B cell (primary cell): ENCODE data around the gene MKRN2. TPM values are rescaled to one million over a fixed set of nuclear protein-coding genes. Genes with fewer than 3 reads are reported as not detected.

Source experiments
- ATAC-seq: fragments of 200-7000 bp; cut with Tn5 transposase; one replicate; pipeline ENCODE4 v1.10.0; 2021; ENCODE audit warnings: low read depth, mild to moderate bottlenecking, moderate number of reproducible peaks, moderate library complexity
- CTCF ChIA-PET: fragments of 350-600 bp; sonication (Branson Sonifier 250); formaldehyde crosslinking; loops from one replicate; lab custom pipeline; 2021; ENCODE audit warnings: antibody characterized with exemption, inconsistent platforms; lab: Charles Lee
- POLR2A ChIA-PET: fragments of 350-600 bp; sonication (Branson Sonifier 250); formaldehyde crosslinking; loops from one replicate; lab custom pipeline; 2021; ENCODE audit warnings: antibody characterized with exemption; lab: Charles Lee
- DNase-seq: peaks from one replicate; pipeline ENCODE4 v3.0.0; 2013
- H2AFZ ChIP-seq: 2 replicates; pipeline ENCODE4 v1.6.1; 2012; ENCODE audit warnings: mild to moderate bottlenecking, low read depth, low read length; ENCODE audit not compliant: insufficient read depth, poor library complexity, severe bottlenecking
- H3K27ac ChIP-seq, 2 donors: 1 replicate in 1 of 2; 2 replicates in 1 of 2; pipeline ENCODE4 v1.5.1; 2012 to 2013; ENCODE audit warnings: low read length in 2 of 2, mild to moderate bottlenecking in 2 of 2, moderate library complexity in 1 of 2
- H3K27me3 ChIP-seq, 4 experiments: fragments of 200-600 bp in 1 of 4; sonication (generic) in 1 of 4; replicated peaks in 1 of 4; 1 replicate in 2 of 4; 2 replicates in 2 of 4; pipeline versions ENCODE4 v1.6.1 to v1.7.0; 2013 to 2016; ENCODE audit warnings: low read length in 3 of 4, mild to moderate bottlenecking in 2 of 4, mixed read lengths in 1 of 4, moderate library complexity in 1 of 4; ENCODE audit not compliant: insufficient read depth in 4 of 4, control insufficient read depth in 3 of 4; ENCODE audit errors: control extremely low read depth in 1 of 4
- H3K36me3 ChIP-seq, 2 experiments: replicated peaks in 1 of 2; 1 replicate in 1 of 2; 2 replicates in 1 of 2; pipeline versions ENCODE4 v1.6.1 to v1.7.1; 2013; ENCODE audit warnings: low read length in 1 of 2; ENCODE audit not compliant: insufficient read depth in 2 of 2, control insufficient read depth in 1 of 2; ENCODE audit errors: control extremely low read depth in 1 of 2, extremely low read depth in 1 of 2
- H3K4me1 ChIP-seq, 2 donors: fragments of 200-600 bp in 1 of 2; sonication (generic) in 1 of 2; 1 replicate in 1 of 2; 2 replicates in 1 of 2; pipeline versions ENCODE4 v1.5.1 to v1.6.1; 2013 to 2017; ENCODE audit warnings: low read length in 2 of 2; ENCODE audit not compliant: control insufficient read depth in 2 of 2, insufficient read depth in 2 of 2
- H3K4me2 ChIP-seq: replicated peaks from 2 replicates; pipeline ENCODE3; 2012; ENCODE audit warnings: mild to moderate bottlenecking, low read depth, low read length; ENCODE audit not compliant: poor library complexity, severe bottlenecking
- H3K4me3 ChIP-seq, 5 experiments: fragments of 200-600 bp in 1 of 5; sonication (generic) in 1 of 5; 1 replicate in 3 of 5; 2 replicates in 2 of 5; pipeline versions ENCODE4 v1.5.1 to v1.7.0; 2011 to 2016; ENCODE audit warnings: low read length in 4 of 5, mild to moderate bottlenecking in 4 of 5, low read depth in 2 of 5, control low read depth in 1 of 5, moderate library complexity in 1 of 5; ENCODE audit not compliant: insufficient read depth in 1 of 5; ENCODE audit errors: control extremely low read depth in 1 of 5, extremely low read depth in 1 of 5
- H3K79me2 ChIP-seq: fragments of 200-600 bp; sonication (generic); one replicate; pipeline ENCODE4 v1.6.0; 2016; ENCODE audit warnings: low read length; ENCODE audit not compliant: control insufficient read depth, insufficient read depth
- H3K9ac ChIP-seq: fragments of 200-600 bp; sonication (generic); 2 replicates; pipeline ENCODE4 v1.6.1; 2017; ENCODE audit warnings: mild to moderate bottlenecking, low read length, moderate library complexity
- H3K9me3 ChIP-seq, 3 donors: one replicate each; pipeline versions ENCODE4 v1.6.1 to v1.7.1; 2013; ENCODE audit warnings: low read length in 2 of 3; ENCODE audit not compliant: control insufficient read depth in 2 of 3, insufficient read depth in 1 of 3; ENCODE audit errors: control extremely low read depth in 1 of 3
- H4K20me1 ChIP-seq: 2 replicates; pipeline ENCODE4 v1.6.0; 2012; ENCODE audit warnings: mild to moderate bottlenecking, low read length; ENCODE audit not compliant: insufficient read depth, control insufficient read depth, poor library complexity, severe bottlenecking
- H3K27ac Mint-ChIP-seq: one replicate; pipeline ENCODE4 v1.8.0; 2021; ENCODE audit warnings: mixed read lengths
- H3K27me3 Mint-ChIP-seq: one replicate; pipeline ENCODE4 v1.8.0; 2021; ENCODE audit warnings: mixed read lengths
- H3K4me1 Mint-ChIP-seq: one replicate; pipeline ENCODE4 v1.8.0; 2021; ENCODE audit warnings: mixed read lengths
- H3K4me3 Mint-ChIP-seq: one replicate; pipeline ENCODE4 v1.8.0; 2021; ENCODE audit warnings: mixed read lengths
- H3K9me3 Mint-ChIP-seq: one replicate; pipeline ENCODE4 v1.8.0; 2022; ENCODE audit warnings: mixed read lengths; ENCODE audit not compliant: insufficient read depth
- EZH2 ChIP-seq: IDR thresholded peaks from 2 replicates; pipeline ENCODE4 v1.6.1; 2012; ENCODE audit warnings: borderline replicate concordance, low read depth, mild to moderate bottlenecking, moderate library complexity, low read length; ENCODE audit not compliant: insufficient read depth, poor library complexity, severe bottlenecking
- WGBS: methylation state at CpG from one replicate; pipeline ENCODE4 v1.1.5; 2013; ENCODE audit warnings: missing lambda C conversion rate; ENCODE audit not compliant: insufficient coverage; 5-methylcytosine and 5-hydroxymethylcytosine counted together
- intact Hi-C: fragments of 100-400 bp; cut with micrococcal nuclease; formaldehyde crosslinking; loops from one replicate; pipeline ENCODE4 v1.10.0; 2022
- polyA plus RNA-seq: library from polyadenylated mRNA; depleted of rRNA; stranded (reverse); fragments of >200 nt; gene quantifications from 2 replicates; pipeline ENCODE4 v1.2.3, GENCODE V29; 2012
- total RNA-seq, 2 donors: library from RNA; stranded (reverse); fragments of 120-200 nt in 1 of 2; gene quantifications; 1 replicate in 1 of 2; 2 replicates in 1 of 2; pipeline versions ENCODE4 v1.2.3 to v1.2.4, GENCODE V29; 2013 to 2022
- TF ChIP-seq, protein P1 (sequence below): fragments of 200-600 bp; IDR thresholded peaks from one replicate; pipeline ENCODE4 v1.8.0; 2022; ENCODE audit warnings: antibody characterized with exemption, mild to moderate bottlenecking

The MKRN2 gene
- total and polyA plus RNA-seq, 2 donors (not counting 1 experiment from before 2014, with no cell fraction given) = 21.5 to 25.9 TPM

GRCh38 chr3:12601072-12601471 is 44.2 kb downstream of the MKRN2 start:
- Histone ChIP-seq H3K36me3 (peaks cover 16 to 73% of the 10 kb centered on the region in 2 experiments), H3K4me2 (no peak overlapping the region), H3K27me3 (no peaks in the 10 kb centered on the region), H3K9me3 (no peaks in the 10 kb centered on the region), H3K4me3 (no peak overlapping the region), H3K4me1 (no peaks in the 10 kb centered on the region), H3K79me2 (peaks cover 6% of the 10 kb centered on the region), H3K9ac (no peak overlapping the region), H2AFZ (no peak overlapping the region), H4K20me1 (no peaks in the 10 kb centered on the region), H3K27ac (no peak overlapping the region)
- DNase-seq (no peak), ATAC-seq (no peak)
- no peak overlapping the region for H3K4me3 Mint-ChIP-seq
- H3K4me1 Mint-ChIP-seq = no peaks in the 10 kb centered on the region
- ChIA-PET POLR2A (no interaction called here), CTCF (interaction anchor here (0.9 kb wide), 1 partner anchor 17 kb away, joined by 3 read pairs; no protein-coding TSS in a partner anchor)
- intact Hi-C loops = loop anchor here (10.0 kb wide), 1 partner anchor 54 kb away; no protein-coding TSS in a partner anchor
- WGBS = no CpG with 5 or more reads among the region's 1 CpG
- no peak for TF ChIP-seq EZH2
- TF ChIP-seq, protein P1, sequence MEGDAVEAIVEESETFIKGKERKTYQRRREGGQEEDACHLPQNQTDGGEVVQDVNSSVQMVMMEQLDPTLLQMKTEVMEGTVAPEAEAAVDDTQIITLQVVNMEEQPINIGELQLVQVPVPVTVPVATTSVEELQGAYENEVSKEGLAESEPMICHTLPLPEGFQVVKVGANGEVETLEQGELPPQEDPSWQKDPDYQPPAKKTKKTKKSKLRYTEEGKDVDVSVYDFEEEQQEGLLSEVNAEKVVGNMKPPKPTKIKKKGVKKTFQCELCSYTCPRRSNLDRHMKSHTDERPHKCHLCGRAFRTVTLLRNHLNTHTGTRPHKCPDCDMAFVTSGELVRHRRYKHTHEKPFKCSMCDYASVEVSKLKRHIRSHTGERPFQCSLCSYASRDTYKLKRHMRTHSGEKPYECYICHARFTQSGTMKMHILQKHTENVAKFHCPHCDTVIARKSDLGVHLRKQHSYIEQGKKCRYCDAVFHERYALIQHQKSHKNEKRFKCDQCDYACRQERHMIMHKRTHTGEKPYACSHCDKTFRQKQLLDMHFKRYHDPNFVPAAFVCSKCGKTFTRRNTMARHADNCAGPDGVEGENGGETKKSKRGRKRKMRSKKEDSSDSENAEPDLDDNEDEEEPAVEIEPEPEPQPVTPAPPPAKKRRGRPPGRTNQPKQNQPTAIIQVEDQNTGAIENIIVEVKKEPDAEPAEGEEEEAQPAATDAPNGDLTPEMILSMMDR = no peak
- no peaks in the 10 kb centered on the region for H3K27me3 Mint-ChIP-seq
- H3K27ac Mint-ChIP-seq = no peak overlapping the region
- no peaks in the 10 kb centered on the region for H3K9me3 Mint-ChIP-seq

DNA sequence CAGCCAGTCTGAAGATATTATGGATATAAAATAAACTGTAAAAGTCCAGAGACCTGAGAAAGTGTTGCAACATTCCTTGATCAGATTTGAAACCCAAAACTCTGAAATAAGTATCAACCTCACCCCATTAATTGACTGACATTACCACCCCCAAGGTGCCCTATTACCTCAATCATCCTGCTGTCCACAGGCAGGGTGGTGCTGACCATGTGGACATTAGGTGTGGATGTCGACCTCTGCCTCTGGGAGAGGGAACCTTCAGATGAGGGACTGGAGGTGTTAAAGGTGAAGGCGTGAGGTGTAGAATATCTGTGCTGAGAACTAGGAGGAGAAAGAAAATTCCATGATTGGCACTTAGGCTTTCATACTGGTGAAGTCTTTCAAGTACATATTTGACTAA is 47.1 kb downstream of the MKRN2 start:
- Histone ChIP-seq H3K27me3 (no peaks in the 10 kb centered on the region), H3K4me1 (no peaks in the 10 kb centered on the region), H3K79me2 (peaks cover 7% of the 10 kb centered on the region), H3K36me3 (peaks cover 19 to 77% of the 10 kb centered on the region in 2 experiments), H3K9me3 (no peaks in the 10 kb centered on the region), H2AFZ (no peak overlapping the region), H3K4me3 (no peak overlapping the region), H3K27ac (no peak overlapping the region), H4K20me1 (no peaks in the 10 kb centered on the region), H3K4me2 (no peak overlapping the region), H3K9ac (no peak overlapping the region)
- Mint-ChIP-seq H3K27ac (no peak overlapping the region), H3K27me3 (no peaks in the 10 kb centered on the region), H3K9me3 (no peaks in the 10 kb centered on the region), H3K4me3 (no peak overlapping the region), H3K4me1 (no peaks in the 10 kb centered on the region)
- no peak for TF ChIP-seq EZH2
- TF ChIP-seq, protein P1 = no peak
- ChIA-PET CTCF (no interaction called here), POLR2A (no interaction called here)
- WGBS = 100% methylated on average over 2 of the region's 2 CpGs
- DNase-seq (no peak), ATAC-seq (no peak)
- intact Hi-C loops = loop anchor here (10.0 kb wide), 1 partner anchor 51 kb away; no protein-coding TSS in a partner anchor
